HEK293 (cell line): ENCODE data around the gene ZFR.
A peak's percentile ranks its signal among the peaks of the same experiment; 100 is the strongest.

Source experiments
- CTCF ChIP-seq: fragments of 450-650 bp; formaldehyde crosslinking; IDR thresholded peaks from 2 replicates; pipeline ENCODE4 v1.5.1; 2016; ENCODE audit warnings: missing biosample characterization, missing genetic modification characterization
- GFI1B ChIP-seq: fragments of 450-650 bp; formaldehyde crosslinking; IDR thresholded peaks from 2 replicates; pipeline ENCODE4 v1.5.1; 2016; ENCODE audit warnings: missing biosample characterization, missing genetic modification characterization
- IKZF3 ChIP-seq: fragments of 450-650 bp; IDR thresholded peaks from 2 replicates; pipeline ENCODE4 v1.5.0; 2018; ENCODE audit warnings: missing biosample characterization, mild to moderate bottlenecking, missing genetic modification characterization, moderate library complexity
- PRDM2 ChIP-seq: fragments of 450-650 bp; formaldehyde crosslinking; IDR thresholded peaks from 2 replicates; pipeline ENCODE4 v1.5.1; 2016; ENCODE audit warnings: missing biosample characterization, missing genetic modification characterization, borderline replicate concordance
- TSHZ1 ChIP-seq: fragments of 450-650 bp; formaldehyde crosslinking; IDR thresholded peaks from 2 replicates; pipeline ENCODE4 v1.5.1; 2016; ENCODE audit warnings: missing biosample characterization, missing genetic modification characterization, borderline replicate concordance
- ZBTB1 ChIP-seq: fragments of 450-650 bp; formaldehyde crosslinking; IDR thresholded peaks from 2 replicates; pipeline ENCODE4 v1.5.1; 2016; ENCODE audit warnings: missing biosample characterization, missing genetic modification characterization
- ZBTB21 ChIP-seq: fragments of 450-650 bp; formaldehyde crosslinking; IDR thresholded peaks from 2 replicates; pipeline ENCODE4 v1.5.1; 2017; ENCODE audit warnings: missing biosample characterization, missing genetic modification characterization
- ZEB2 ChIP-seq: fragments of 450-650 bp; formaldehyde crosslinking; IDR thresholded peaks from 2 replicates; pipeline ENCODE4 v1.5.1; 2016; ENCODE audit warnings: missing biosample characterization, missing genetic modification characterization
- ZFHX2 ChIP-seq: fragments of 450-650 bp; formaldehyde crosslinking; conservative IDR thresholded peaks from 2 replicates; pipeline ENCODE4 v1.5.1; 2016; ENCODE audit warnings: missing biosample characterization, missing genetic modification characterization
- ZNF114 ChIP-seq: fragments of 450-650 bp; formaldehyde crosslinking; IDR thresholded peaks from 2 replicates; pipeline ENCODE4 v1.5.0; 2017; ENCODE audit warnings: missing biosample characterization, missing genetic modification characterization
- ZNF248 ChIP-seq: fragments of 450-650 bp; formaldehyde crosslinking; IDR thresholded peaks from 2 replicates; pipeline ENCODE4 v1.5.1; 2017; ENCODE audit warnings: missing biosample characterization, missing genetic modification characterization
- ZNF513 ChIP-seq: fragments of 450-650 bp; IDR thresholded peaks from 2 replicates; pipeline ENCODE4 v1.5.1; 2018; ENCODE audit warnings: missing biosample characterization, missing genetic modification characterization
- ZNF514 ChIP-seq: fragments of 450-650 bp; formaldehyde crosslinking; IDR thresholded peaks from 2 replicates; pipeline ENCODE4 v1.5.1; 2016; ENCODE audit warnings: missing biosample characterization, missing genetic modification characterization
- ZNF529 ChIP-seq: fragments of 450-650 bp; formaldehyde crosslinking; IDR thresholded peaks from 2 replicates; pipeline ENCODE4 v1.5.1; 2017; ENCODE audit warnings: missing genetic modification characterization, missing biosample characterization; ENCODE audit not compliant: insufficient replicate concordance
- ZNF596 ChIP-seq: fragments of 450-650 bp; IDR thresholded peaks from 2 replicates; pipeline ENCODE4 v1.5.0; 2018; ENCODE audit warnings: missing biosample characterization, mild to moderate bottlenecking, missing genetic modification characterization, moderate library complexity
- ZNF654 ChIP-seq: fragments of 450-650 bp; formaldehyde crosslinking; IDR thresholded peaks from 2 replicates; pipeline ENCODE4 v1.5.1; 2016; ENCODE audit warnings: low read depth, missing biosample characterization, missing genetic modification characterization
- ZNF660 ChIP-seq: fragments of 450-650 bp; IDR thresholded peaks from 2 replicates; pipeline ENCODE4 v1.5.1; 2018; ENCODE audit warnings: missing biosample characterization, mild to moderate bottlenecking, missing genetic modification characterization
- ZNF664 ChIP-seq: fragments of 450-650 bp; formaldehyde crosslinking; IDR thresholded peaks from 2 replicates; pipeline ENCODE4 v1.5.1; 2016; ENCODE audit warnings: missing biosample characterization, missing genetic modification characterization
- ZSCAN16 ChIP-seq: fragments of 450-650 bp; formaldehyde crosslinking; IDR thresholded peaks from 2 replicates; pipeline ENCODE4 v1.5.1; 2016; ENCODE audit warnings: missing biosample characterization, missing genetic modification characterization
- ZSCAN18 ChIP-seq: fragments of 450-650 bp; formaldehyde crosslinking; IDR thresholded peaks from 2 replicates; pipeline ENCODE4 v1.5.1; 2016; ENCODE audit warnings: missing biosample characterization, missing genetic modification characterization
- ZSCAN30 ChIP-seq: fragments of 450-650 bp; IDR thresholded peaks from 2 replicates; pipeline ENCODE4 v1.5.1; 2018; ENCODE audit warnings: missing biosample characterization, mild to moderate bottlenecking, missing genetic modification characterization, moderate library complexity
- TF ChIP-seq, protein P1 (sequence below): fragments of 450-650 bp; formaldehyde crosslinking; IDR thresholded peaks from 2 replicates; pipeline ENCODE4 v1.5.1; 2016; ENCODE audit warnings: missing biosample characterization, missing genetic modification characterization, low read depth

Gene ZFR

DNA sequence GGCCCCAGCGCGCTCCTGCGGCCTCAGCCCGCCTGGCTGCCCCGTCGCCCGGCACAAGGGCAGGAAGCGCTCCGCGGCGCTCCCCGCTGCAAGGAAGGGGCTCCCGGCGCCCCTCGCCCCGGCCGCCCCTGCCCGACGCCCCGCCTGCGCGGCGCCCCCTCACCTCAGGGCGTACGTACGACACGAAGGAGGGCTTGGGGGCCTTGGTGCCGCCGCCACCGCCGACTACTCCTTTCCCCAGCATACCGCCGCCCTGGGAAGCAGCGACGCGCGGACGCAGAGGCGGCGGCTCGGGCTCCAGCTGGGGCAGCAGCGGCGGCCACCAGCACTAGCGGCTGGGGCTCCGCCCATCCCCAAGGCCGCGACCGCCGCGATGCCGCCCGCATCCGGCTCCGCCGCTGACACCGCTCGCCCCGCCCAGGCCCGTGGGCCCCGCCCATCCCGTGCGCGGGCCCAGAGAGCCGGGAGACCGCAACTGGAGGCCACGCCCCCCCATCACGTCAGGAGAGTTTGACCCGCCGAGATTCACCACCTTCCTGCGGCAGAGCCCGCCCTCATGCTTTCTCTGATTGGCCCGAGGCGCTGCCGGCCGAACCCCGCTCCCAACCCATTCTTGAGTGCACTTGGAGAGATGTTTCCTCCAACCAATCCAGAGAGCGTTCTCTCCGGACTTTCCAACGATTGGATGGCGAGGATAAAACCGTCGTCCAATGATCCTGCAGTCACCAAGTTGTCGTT, 131.8 kb downstream of the ZFR start, which contains the start of gene MTMR12 (continued):
- TF ChIP-seq TSHZ1 (tag by site-specific recombination), result no peak
- TF ChIP-seq, protein P1, sequence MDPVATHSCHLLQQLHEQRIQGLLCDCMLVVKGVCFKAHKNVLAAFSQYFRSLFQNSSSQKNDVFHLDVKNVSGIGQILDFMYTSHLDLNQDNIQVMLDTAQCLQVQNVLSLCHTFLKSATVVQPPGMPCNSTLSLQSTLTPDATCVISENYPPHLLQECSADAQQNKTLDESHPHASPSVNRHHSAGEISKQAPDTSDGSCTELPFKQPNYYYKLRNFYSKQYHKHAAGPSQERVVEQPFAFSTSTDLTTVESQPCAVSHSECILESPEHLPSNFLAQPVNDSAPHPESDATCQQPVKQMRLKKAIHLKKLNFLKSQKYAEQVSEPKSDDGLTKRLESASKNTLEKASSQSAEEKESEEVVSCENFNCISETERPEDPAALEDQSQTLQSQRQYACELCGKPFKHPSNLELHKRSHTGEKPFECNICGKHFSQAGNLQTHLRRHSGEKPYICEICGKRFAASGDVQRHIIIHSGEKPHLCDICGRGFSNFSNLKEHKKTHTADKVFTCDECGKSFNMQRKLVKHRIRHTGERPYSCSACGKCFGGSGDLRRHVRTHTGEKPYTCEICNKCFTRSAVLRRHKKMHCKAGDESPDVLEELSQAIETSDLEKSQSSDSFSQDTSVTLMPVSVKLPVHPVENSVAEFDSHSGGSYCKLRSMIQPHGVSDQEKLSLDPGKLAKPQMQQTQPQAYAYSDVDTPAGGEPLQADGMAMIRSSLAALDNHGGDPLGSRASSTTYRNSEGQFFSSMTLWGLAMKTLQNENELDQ (tag by site-specific recombination), result no peak
- TF ChIP-seq ZNF513 (tag by site-specific recombination), result no peak
- TF ChIP-seq ZBTB21 (tag by site-specific recombination), result no peak
- no peak for TF ChIP-seq ZNF664 (tag by site-specific recombination)
- no peak for TF ChIP-seq ZSCAN16 (tag by site-specific recombination)
- no peak for TF ChIP-seq PRDM2
- TF ChIP-seq ZBTB1 (tag by site-specific recombination), result peak; percentile 100
- no peak for TF ChIP-seq ZEB2 (tag by site-specific recombination)
- no peak for TF ChIP-seq ZNF248 (tag by site-specific recombination)
- no peak for TF ChIP-seq ZNF514 (tag by site-specific recombination)
- TF ChIP-seq ZFHX2 (tag by site-specific recombination), result peak; percentile 42
- TF ChIP-seq ZNF660 (tag by site-specific recombination), result peak; percentile 72; the same call in 1 of the 2 replicates
- TF ChIP-seq ZNF529 (tag by site-specific recombination), result no peak
- no peak for TF ChIP-seq GFI1B
- TF ChIP-seq ZNF596 (tag by site-specific recombination), result peak; percentile 46; the same call in 1 of the 2 replicates
- no peak for TF ChIP-seq ZSCAN18
- TF ChIP-seq CTCF (tag by site-specific recombination), result 0 out of 2 replicates have a peak, but pooled peaks have one; percentile 5
- peak; percentile 40; the same call in 1 of the 2 replicates for TF ChIP-seq IKZF3
- peak; percentile 95 for TF ChIP-seq ZSCAN30 (tag by site-specific recombination)
- TF ChIP-seq ZNF654 (tag by site-specific recombination), result no peak
- TF ChIP-seq ZNF114 (tag by site-specific recombination), result no peak
